Measurements from ENCODE around the gene CISH. TPM values are rescaled to one million over a fixed set of nuclear protein-coding genes. Genes with fewer than 3 reads are reported as not detected.

Gene CISH
- total and polyA plus RNA-seq, 12 donors = 5.4 to 131 (median 23.1) TPM

- H3K27ac ChIP-seq = peak overlapping the region in 7 of 10 donors; percentile 38 to 88 (median 64)
Measured at GRCh38 chr3:50651445-50651844, 39.9 kb upstream of the CISH start.

DNA sequence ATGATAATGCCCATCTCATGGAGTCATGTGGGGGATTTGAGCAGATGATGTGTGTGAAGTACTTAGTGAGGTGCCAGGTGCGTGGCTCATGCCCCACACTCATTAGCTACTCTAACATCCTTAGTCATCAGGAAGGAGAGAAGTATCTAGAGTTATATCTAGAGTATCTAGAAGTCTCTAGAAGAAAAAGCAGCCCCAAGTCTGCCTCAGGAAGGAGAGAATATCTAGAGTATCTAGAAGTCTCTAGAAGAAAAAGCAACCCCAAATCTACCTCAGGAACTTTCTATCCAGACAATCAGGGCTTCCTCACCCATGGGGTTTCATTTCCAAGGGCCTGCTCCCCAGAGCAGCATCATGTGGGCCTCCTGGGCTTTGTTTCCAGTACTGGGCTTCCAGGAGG, 38.4 kb upstream of the CISH start:
- H3K27me3 ChIP-seq = no peaks in the 10 kb centered on the region
- DNase-seq = no peak
- peak overlapping the region; percentile 54 to 89 (median 82) for H3K27ac ChIP-seq
- no peak overlapping the region for H3K4me3 ChIP-seq
- H3K9me3 ChIP-seq = no peaks in the 10 kb centered on the region
- H3K36me3 ChIP-seq = peaks cover 0 to 43% (median 23%) of the 10 kb centered on the region in 9 donors
- intact Hi-C loops (cut with DNase I) = loop anchor here in 3 of 10 donors (2.0 to 5.0 kb wide), 2 partner anchors 31 to 33 kb away; partner anchors contain the start of gene MAPKAPK3 (in 2 of the 3)
- H3K4me1 ChIP-seq = peaks cover 6 to 75% (median 40%) of the 10 kb centered on the region in 9 donors
- no peak for ATAC-seq
- 33 to 64% methylated on average over 1 of the region's 1 CpG for WGBS, 2 donors
- TF ChIP-seq, protein P1, sequence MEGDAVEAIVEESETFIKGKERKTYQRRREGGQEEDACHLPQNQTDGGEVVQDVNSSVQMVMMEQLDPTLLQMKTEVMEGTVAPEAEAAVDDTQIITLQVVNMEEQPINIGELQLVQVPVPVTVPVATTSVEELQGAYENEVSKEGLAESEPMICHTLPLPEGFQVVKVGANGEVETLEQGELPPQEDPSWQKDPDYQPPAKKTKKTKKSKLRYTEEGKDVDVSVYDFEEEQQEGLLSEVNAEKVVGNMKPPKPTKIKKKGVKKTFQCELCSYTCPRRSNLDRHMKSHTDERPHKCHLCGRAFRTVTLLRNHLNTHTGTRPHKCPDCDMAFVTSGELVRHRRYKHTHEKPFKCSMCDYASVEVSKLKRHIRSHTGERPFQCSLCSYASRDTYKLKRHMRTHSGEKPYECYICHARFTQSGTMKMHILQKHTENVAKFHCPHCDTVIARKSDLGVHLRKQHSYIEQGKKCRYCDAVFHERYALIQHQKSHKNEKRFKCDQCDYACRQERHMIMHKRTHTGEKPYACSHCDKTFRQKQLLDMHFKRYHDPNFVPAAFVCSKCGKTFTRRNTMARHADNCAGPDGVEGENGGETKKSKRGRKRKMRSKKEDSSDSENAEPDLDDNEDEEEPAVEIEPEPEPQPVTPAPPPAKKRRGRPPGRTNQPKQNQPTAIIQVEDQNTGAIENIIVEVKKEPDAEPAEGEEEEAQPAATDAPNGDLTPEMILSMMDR (IDR thresholded peaks at IDR 0.05) = no peak

More at GRCh38 chr3:50651445-50651844, 39.9 kb upstream of the CISH start:
- TF ChIP-seq, protein P1 (IDR thresholded peaks at IDR 0.05) = no peak
- intact Hi-C loops (cut with DNase I) = loop anchor here in 3 of 10 donors (2.0 to 5.0 kb wide), 2 partner anchors 33 to 34 kb away; partner anchors contain the start of gene MAPKAPK3 (in 2 of the 3)
- H3K36me3 ChIP-seq = peaks cover 0 to 29% (median 17%) of the 10 kb centered on the region in 9 donors
- H3K27me3 ChIP-seq = no peaks in the 10 kb centered on the region
- ATAC-seq (no peak), DNase-seq (no peak)
- peaks cover 6 to 63% (median 34%) of the 10 kb centered on the region in 9 donors for H3K4me1 ChIP-seq
- WGBS, 2 donors = 56 to 67% methylated on average over 8 of the region's 8 CpGs
- H3K4me3 ChIP-seq = no peak overlapping the region
- no peaks in the 10 kb centered on the region for H3K9me3 ChIP-seq

DNA sequence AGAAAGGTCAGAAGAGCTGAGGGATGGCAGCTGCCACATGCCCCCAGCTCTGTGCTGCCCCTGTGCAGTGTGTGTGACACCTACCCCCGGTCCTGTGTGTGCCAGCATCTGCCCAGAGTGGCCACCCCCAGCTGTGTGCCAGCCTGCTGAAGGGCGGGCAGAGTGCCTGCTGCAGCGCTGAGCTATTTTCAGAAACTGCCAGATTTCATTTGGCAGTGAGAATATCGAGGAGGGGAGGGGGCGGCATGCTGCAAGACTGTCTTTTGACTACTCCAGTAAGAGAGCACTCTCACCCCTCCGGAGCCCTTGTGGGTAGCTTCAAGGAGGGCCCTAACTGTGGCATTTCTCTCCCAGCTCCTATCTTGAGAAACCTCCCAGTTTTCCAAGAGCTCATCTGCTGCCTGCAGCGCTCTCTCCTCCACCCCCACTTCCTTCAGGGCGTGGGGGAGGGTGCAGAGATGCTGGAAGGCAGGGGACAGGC, 37.9 kb upstream of the CISH start:
- Histone ChIP-seq H3K27me3 (no peaks in the 10 kb centered on the region), H3K27ac (peak overlapping the region; percentile 54 to 89 (median 82)), H3K4me3 (no peak overlapping the region), H3K36me3 (peaks cover 0 to 49% (median 23%) of the 10 kb centered on the region in 9 donors), H3K4me1 (peaks cover 8 to 81% (median 40%) of the 10 kb centered on the region in 9 donors), H3K9me3 (no peaks in the 10 kb centered on the region)
- DNase-seq (peak; percentile 79 to 80), ATAC-seq (peak; percentile 83 to 95 (median 86))
- WGBS, 2 donors = 22 to 38% methylated on average over 8 of the region's 8 CpGs
- intact Hi-C loops (cut with DNase I) = loop anchor here in 1 of 10 donors (2.0 kb wide), 1 partner anchor 31 kb away; no protein-coding TSS in a partner anchor
- TF ChIP-seq, protein P1 (IDR thresholded peaks at IDR 0.05) = no peak

DNA sequence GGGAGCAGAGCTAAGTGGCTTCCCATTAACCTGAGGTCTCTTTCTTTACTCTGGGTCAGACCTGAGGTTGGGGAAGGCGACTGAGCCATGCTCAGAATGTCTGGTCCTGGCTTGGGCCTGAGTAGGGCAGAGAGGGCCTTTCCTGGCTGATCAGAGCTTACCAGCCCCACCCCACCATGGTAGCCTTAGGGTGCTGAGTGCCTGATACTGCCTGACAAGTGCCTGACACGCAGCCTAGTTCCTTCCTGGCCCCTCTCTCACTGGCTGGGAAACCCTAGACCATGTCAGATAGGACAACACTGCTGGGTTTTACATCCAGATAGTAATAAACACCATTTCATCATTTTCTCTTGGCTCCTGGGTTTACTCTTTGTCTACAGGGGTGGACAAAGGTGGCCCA, 37.4 kb upstream of the CISH start:
- Histone ChIP-seq H3K27ac (peak overlapping the region; percentile 54 to 89 (median 82)), H3K4me1 (peaks cover 12 to 86% (median 46%) of the 10 kb centered on the region in 9 donors), H3K9me3 (no peaks in the 10 kb centered on the region), H3K27me3 (no peaks in the 10 kb centered on the region), H3K4me3 (no peak overlapping the region), H3K36me3 (peaks cover 0 to 54% (median 23%) of the 10 kb centered on the region in 9 donors)
- WGBS, 2 donors = 53 to 73% methylated on average over 2 of the region's 2 CpGs
- ATAC-seq = peak; percentile 32 to 70 (median 57)
- intact Hi-C loops (cut with DNase I) = loop anchor here in 1 of 10 donors (2.0 kb wide), 1 partner anchor 30 kb away; no protein-coding TSS in a partner anchor
- TF ChIP-seq, protein P1 (IDR thresholded peaks at IDR 0.05) = no peak
- peak in 1 of 2 donors; percentile 51 for DNase-seq

All from heart right ventricle (tissue), 16 donors.